Stimulated activated CD4-positive, alpha-beta T cell treated with anti-CD3 and anti-CD28 coated beads, TNF-alpha, amount 100 ng/mL, for 1 hour (primary cell): ENCODE results near the gene SLC22A16.
"Not testable (repeated sequence)": the region's sequence is repeated elsewhere in the genome, so short reads cannot be mapped to it uniquely, and the experiment has no call there.

Experiments
- DNase-seq, 3 donors: peaks; one replicate each; pipeline ENCODE4 v3.0.0-alpha.2; 2020; ENCODE audit warnings: low read depth in 3 of 3, low spot score in 1 of 3

SLC22A16 gene

DNA sequence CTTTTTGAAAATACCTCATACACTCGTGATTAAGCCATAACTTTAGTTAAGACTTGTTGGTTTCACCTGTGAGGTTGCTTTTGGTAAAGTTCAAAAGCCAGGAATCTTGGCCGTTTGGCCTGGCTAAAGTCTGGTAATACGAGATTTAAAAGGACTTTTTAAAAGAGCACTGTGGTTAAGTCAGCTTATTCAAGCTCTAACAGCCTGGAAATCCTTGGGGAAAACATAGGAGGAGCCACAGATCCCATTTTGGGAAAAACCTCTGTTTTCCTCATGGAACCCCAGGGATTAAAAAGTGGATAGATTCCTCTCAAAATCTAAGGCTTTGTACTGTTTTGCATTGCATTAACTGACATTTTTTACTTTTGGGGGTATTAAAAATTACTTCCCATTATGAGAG lies 13.7 kb upstream of the SLC22A16 start:
- DNase-seq, result no peak

DNA sequence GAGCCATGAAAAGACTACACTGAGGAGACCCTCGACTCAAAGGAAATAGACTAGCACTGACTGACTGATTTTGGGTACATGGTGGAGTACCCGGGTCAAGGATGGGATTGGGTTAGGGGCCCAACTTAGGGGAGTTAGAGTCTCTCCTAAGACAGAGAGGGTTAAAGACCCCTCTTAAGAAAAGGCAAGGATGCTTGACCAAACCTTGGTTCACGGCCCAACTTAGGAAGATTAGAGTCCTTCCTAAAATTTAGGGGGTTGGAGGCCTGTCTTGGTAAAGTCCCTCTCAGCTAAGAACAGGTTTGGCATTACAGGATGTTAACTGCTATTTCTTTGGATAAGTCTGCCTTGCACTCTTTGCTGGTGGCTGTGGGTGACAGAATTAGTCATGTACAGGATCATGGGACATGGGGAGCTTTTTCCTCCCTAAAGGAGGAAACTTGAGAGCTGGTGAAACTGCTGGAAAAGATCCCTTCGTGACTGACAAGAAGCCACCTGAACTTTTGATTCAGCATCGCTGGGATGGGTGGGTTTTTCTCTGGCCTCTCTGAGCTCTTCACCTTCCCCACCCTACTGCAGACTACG lies 12.3 kb upstream of the SLC22A16 start:
- DNase-seq, result no peak

DNA sequence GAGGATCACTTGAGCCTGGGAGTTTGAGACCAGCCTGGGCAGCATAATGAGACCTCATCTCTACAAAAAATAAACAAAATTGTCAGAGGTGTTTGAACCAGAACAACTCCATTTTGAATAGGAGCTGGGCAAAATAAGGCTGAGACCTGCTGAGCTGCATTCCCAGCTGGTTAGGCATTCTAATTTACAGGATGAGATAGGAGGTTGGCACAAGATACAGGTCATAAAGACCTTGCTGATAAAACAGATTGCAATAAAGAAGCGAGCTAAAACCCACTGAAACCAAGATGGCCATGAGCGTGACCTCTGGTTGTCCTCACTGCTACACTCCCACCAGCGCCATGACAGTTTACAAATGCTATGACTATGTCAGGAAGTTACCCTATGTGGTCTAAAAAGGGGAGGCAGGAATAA lies 11.6 kb upstream of the SLC22A16 start:
- not testable (repeated sequence) for DNase-seq

DNA sequence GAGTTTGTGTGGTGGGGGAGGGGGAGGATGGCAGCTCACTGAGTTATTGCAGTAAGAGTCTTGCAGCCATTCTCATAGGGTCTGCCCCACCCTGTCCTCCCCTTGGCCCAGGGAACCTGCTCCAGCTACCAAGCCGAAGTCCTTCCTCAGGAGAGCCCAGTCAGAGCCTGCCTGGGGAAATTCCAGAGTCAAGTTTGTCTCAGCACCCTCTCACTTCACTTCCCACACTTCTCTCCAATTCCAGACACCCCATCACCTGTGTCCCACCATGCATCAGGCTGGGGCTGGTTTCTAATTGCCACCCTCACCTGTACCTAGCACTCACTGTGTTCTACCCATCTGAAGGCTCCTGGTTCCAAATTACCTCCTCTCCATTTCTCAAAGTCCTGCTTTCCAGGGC lies 10.3 kb upstream of the SLC22A16 start:
- DNase-seq, result no peak

DNA sequence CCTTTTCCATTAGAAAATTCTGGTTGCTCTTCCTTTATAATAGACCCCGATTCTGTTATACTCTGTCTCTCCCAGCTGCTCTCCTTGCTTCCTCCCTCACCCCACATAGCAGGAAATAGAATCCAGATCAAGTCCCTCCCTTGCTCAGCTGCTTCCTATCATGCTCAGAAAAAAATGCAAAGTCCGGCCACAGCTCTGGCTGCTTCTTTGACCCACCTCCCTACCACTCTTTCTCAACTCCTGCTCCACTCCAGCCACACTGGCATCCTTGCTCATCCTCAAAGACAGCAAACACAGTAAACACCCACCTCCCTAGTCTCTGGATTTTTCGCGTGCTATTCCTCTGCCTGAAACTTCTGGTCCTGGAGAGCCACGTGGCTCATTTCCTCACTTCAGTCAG lies 9.1 kb upstream of the SLC22A16 start:
- DNase-seq, result no peak

DNA sequence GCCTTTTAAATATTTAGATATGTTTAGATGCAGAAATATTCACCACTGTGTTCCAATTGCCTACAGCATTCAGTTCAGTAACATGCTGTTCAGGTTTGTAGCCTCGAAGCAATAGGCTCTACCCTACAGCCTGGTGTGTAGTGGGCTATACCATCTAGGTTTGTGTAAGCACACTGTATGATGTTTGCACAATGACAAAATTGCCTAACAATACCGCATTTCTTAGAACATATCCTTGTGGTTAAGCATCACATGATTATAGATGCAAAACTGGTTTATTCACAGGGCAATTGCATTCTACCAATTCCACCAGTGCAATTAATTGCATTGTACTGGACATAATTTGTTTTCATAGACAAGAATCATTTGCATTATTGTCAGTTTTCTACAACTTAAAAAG lies 7.9 kb upstream of the SLC22A16 start:
- DNase-seq, result no peak

DNA sequence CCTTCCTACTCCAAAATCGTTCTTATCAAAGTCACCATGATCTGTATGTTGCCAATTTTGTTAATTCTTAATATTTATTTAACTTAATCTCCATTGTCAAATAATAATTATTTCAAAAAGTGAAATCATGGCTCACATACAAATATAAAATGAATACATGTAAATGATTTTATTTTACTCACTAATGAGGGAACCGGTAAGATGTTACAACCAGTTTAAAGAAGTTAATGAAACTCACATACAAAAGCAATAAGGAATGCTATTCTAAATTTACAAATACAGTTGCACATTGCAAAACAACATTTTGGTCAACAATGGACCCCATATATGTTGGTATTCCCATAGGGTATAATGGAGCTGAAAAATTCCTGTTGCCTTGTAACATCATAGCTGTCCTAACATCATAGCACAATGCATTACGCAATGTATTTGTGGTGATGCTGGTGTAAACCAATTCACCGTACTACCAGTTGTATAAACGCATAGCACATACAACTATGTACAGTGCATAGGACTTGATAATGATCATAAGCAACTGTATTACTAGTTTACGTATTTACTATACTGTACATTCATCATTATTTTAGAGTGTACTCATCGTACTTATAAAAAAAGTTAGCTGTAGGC lies 6.5 kb upstream of the SLC22A16 start:
- DNase-seq, result no peak

DNA sequence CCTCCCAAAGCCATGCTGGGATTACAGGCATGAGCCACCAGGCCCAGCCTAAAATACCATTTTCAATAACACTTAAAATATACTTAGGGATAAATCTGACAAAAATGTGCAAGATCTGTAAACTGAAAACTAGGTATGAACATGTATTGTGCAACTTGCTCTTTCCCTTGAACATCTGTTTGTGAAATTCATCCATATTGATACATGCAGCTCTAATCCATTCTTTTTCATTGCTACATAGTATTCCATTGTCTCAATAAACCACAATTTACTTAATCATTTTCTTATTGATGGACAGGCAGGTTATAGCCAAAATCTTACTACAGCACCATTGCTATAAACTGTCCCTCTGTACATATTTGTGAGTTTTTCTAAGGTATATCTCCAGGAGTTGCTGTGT lies 4.7 kb upstream of the SLC22A16 start:
- no peak for DNase-seq

DNA sequence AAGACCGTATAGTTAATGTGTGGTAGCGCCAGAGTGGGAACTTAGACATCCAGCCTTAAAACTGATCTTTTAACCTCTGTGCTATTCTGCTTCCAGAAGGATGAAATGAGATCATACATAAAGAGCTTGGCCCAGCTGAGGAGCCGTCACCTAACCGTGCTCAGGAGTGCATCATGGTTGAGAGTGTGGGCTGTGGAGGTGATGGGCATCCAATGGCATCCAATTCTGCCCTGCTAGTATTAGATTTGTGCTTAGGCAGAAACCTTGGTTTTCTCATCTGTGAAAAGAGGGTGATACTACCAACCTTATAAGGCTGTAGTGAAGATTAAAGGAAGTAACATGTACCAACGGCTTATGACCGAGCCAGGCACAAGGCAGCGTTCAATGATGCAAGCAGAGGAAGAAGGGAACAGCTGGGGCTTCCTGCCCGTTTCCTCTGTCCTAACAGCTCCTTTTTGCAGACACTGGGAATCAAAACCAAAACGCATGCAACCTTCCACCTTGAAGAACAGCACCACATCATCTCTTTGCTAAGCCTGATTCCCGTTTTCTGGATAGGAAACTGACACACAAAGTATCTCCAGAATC lies 1.3 kb downstream of the SLC22A16 start:
- DNase-seq, result no peak

DNA sequence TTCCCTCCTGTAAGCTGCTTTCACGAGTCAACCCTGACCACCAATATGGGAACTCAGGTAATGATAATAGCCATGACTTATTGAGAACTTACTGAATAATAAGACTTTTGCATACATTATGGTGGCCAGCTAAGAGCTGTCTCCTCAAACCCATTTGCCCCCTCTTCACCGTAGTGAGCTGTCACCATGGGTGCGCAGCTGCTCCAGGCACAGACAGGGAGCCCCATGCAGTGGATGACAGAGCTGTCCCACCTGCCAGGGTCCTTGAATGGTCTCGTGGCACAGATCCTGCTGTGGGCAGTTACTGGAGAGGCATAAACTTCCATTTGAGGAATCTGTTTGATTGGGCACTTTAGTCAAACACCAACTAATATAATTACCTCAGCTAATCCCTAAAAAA lies 1.9 kb downstream of the SLC22A16 start:
- no peak for DNase-seq

DNA sequence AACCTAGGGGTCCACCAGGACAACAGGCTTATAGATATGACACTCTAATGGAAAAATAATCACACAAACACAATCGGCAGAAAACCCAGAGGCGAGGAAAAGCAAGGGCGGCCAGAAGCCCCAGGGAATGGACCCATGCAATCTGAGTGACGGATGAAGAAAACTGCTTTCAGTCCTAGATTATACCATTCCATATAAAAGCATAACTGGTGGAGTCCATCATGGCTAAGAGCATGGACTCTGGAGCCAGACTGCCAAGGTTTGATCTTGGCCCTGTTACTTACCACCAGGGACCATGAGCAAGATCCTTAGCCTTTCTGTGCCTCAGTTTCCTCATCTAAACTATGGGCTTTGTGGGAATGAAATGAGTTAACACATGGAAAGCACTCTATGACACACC lies 3.7 kb downstream of the SLC22A16 start:
- DNase-seq, result no peak

DNA sequence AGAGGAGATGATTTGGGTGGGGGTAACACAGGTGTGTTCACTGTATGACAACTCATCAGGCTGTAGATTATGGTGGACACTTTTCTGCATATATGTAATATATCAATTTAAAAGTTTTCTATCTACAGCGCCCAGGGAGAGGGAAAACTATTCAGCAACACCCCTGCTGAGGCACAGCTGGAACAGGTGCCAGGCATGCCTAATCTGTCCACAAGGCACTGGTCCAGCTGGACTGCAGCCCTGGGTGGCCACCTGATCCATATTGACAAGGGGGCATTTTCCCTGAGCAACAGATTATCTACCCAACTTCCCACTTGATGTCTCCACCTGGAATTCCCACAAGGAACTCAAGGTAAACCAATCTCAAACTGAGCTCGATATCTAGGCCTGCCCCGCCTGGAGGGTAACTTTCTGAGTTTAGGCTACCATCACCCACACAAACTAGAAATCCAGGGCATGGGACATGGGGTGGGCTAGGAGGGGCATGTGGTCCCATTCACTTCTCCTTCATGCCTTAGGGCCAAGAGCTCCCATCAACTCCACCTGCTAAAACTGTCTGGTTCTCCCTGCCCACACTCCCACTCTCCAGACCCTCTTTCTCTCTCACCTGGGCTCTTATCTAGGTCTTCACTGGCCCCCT lies 4.6 kb downstream of the SLC22A16 start:
- DNase-seq, result no peak

DNA sequence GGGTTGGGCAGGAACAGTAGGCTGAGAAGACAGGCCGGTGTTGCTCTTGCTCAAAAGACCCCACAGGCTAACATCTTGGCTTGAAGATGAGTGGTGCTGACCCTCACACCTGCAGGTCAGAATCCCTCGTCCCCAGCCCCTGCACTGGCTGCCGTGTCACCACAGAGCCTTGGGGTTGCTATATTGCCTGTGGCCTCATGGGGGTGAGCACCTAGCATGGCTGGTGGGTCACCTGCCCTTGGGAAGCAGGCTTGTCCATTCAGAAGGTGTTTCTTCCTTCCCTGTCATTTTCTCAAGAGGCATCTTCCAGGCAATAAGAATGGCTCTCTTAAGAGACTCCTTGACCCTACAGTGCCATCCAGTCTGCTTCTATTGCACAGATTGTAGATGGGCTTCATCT lies 7.7 kb downstream of the SLC22A16 start:
- DNase-seq, result no peak

DNA sequence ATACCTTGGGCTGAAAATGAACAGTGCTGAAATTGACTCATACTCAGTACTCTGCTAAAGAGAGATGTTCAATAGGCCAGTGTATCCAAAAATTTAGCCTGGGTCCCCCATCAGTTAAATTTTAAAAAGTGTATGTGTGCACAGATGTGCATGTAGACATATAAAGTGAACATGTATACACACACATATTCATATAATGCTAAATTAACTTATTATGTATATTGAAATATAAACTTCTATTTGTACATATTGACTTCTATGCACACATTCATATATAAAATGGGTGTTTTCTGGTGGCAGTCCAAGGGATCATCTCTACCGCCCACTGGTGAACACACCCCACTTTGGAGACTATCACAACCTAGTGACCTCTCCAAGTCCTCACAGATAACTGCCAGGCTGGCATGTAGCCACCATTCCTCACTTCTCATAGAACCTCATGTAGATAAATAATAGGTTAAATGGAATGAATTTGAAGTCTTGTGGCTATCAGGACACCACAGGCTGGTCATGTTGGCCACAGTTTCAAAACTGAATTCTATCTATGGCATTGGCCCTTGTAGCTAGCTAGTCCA lies 8.8 kb downstream of the SLC22A16 start:
- DNase-seq, result no peak

DNA sequence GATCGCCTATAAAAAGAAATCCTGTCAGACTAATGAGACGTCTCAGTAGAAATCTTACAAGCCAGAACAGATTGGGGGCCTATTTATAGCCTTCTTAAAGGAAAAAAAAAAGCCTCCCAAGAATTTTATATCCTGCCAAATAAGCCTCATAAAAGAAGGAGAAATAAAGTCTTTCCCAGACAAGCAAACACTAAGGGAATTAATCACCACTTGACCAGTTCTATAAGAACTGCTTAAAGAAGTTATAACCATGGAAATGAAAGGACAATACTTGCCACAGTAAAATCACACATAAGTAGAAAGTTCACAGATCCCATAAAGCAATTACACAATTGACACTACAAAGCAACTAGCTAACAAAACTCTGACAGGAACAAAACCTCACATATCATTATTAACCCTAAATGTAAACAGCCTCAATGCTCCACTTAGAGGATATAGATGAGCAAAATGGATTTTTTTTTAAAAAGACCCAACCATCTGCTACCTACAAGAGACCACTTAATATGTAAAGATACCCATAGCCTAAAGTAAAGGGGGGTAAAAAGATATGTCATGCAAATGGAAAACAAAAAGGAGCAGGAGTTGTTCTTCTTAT lies 13.4 kb downstream of the SLC22A16 start:
- DNase-seq, result no peak

DNA sequence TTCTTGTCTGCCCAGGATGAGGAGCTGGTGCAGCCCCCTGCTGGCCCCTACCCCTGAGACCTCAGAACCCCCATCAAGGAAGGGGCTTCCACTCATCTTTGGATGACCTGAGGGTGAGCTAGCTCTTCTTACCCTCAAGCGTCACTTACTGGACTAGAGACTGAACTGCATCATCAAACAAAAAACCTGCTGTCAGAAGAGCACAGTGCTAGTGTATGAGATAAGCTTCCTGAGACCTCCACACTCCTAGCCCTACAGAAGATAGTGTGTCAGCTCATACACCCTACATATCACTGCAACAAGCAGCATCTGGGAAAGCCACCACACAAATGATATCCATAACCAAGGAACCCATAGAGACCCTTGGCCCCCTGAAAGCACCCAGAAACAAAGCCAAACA lies 15.0 kb downstream of the SLC22A16 start:
- DNase-seq, result no peak

DNA sequence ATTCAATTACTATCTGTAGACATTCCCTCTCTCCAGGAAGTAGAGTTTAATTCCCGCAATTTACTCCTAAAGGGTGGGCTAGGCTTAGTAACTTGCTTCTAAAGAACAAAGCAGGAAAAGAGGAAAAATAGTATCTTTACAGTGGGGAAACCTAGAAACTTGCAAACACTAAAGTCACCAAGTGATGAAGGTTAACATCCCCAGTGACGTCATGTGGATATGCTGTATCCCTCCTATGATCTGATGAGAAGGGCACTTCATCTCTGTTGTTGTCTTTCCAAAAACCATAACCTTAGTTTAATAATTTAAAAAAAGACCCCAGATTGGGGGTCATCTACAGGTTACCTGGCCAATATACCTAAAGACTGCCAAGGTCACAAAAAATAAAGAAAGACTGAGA lies 17.3 kb downstream of the SLC22A16 start:
- DNase-seq, result no peak

DNA sequence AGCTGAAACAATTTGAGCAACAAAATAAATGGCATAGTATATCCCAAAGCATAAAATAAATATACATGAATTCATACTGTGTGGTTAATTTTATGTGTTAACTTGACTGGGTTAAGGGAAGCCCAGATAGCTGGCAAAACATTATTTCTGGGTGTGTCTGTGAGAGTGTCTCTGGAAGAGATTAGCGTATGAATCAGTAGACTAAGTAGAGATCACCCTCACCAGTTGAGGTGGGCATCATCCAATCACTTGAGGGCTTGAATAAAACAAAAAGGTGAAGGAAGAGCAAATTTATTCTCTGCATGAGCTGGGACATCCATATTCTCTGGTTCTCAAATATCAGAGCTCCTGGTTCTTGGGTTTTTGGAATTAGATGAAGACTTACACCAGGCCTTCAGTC lies 17.9 kb downstream of the SLC22A16 start:
- no peak for DNase-seq

DNA sequence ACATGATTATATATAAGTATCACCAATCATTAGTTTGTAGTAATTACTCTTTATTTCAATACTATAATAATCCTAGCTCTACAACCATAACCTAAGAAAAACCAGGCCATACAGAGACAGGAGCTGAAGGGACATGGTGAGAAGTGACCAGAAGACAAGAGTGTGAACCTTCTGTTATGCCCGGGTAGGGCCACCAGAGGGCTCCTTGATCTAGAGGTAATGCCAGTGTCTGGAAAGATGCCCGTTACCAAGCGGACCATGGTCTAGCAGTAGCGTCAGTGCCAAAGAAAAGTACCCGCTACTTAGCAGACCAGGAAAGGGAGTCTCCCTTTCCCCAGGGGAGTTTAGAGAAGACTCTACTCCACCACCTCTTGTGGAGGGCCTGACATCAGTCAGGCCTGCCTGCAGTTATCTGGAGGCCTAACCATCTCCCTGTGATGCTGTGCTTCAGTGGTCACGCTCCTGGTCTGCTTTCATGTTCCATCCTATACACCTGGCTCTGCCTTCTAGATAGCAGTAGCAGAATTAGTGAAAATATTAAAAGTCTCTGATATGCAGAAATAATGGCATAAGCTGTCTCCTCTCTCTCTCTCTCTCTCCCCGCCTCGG lies 18.7 kb downstream of the SLC22A16 start:
- not testable (repeated sequence) for DNase-seq

DNA sequence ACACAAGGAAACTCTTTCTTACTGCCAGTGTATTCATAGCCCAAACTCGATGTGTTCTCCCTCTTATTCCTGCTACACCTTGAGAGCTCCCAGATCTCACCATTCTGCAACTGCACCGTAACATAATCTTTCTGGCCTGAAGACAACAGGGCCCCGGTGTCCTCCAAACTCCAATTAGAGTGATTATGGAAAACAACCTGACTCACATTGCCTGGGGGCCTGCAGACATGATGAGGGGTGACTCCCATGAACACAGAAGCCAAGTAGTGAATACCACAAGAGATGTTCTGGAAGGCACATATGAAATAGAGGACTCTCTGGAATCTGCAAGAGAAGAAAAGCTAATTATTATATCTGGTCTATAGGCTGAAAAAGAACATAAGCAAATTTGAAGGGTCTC lies 19.7 kb downstream of the SLC22A16 start:
- DNase-seq, result no peak

DNA sequence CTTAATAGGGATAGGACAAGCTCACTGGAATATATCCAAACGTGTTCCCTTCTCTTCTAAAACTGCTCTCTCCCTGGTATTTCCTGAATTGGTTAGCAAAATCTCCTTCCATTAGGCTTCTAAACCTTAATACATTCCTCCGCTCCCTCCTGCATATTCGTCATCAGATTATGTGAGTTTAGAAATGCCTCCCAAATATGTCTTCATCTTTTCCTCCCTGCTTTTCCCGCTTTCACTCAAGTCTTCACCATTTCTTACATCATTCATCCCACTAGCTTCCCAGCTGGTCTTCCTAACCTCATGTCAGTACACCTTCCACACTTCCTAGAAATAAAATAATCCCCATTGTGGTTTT lies 26.9 kb downstream of the SLC22A16 start:
- no peak for DNase-seq
